Nephron (organoid): ENCODE results near the gene PALM3.

Experiments used
- H3K27ac Mint-ChIP-seq, 3 experiments: 2 replicates each; pipeline ENCODE4 v1.8.0; 2020; ENCODE audit warnings: mixed read lengths in 3 of 3, mild to moderate bottlenecking in 2 of 3, moderate library complexity in 1 of 3
- H3K27me3 Mint-ChIP-seq: 2 replicates; pipeline ENCODE4 v1.8.0; 2021; ENCODE audit warnings: low read depth, mild to moderate bottlenecking, moderate library complexity, mixed read lengths
- H3K36me3 Mint-ChIP-seq: 2 replicates; pipeline ENCODE4 v1.8.0; 2020; ENCODE audit warnings: low read depth, mixed read lengths
- H3K4me1 Mint-ChIP-seq: 2 replicates; pipeline ENCODE4 v1.8.0; 2020; ENCODE audit warnings: mixed read lengths
- H3K4me3 Mint-ChIP-seq, 3 experiments: 2 replicates each; pipeline ENCODE4 v1.8.0; 2020; ENCODE audit warnings: mild to moderate bottlenecking in 3 of 3, mixed read lengths in 3 of 3, moderate library complexity in 2 of 3
- H3K9me3 Mint-ChIP-seq: 2 replicates; pipeline ENCODE4 v1.8.0; 2020; ENCODE audit warnings: mixed read lengths
- CTCF ChIP-seq, 3 experiments: fragments of 200-600 bp; sonication (generic); IDR thresholded peaks; one replicate each; pipeline ENCODE4 v1.5.0; 2021; ENCODE audit warnings: antibody characterized with exemption in 3 of 3; ENCODE audit not compliant: unreplicated experiment in 3 of 3

The PALM3 gene

GRCh38 chr19:14073925-14074838, 12.3 kb upstream of the PALM3 start:
- Mint-ChIP-seq H3K27ac (peak overlapping the region; percentile 67 to 90 (median 83)), H3K36me3 (no peaks in the 10 kb centered on the region)

GRCh38 chr19:14073261-14073924, 11.5 kb upstream of the PALM3 start:
- Mint-ChIP-seq H3K4me1 (peaks cover 4% of the 10 kb centered on the region), H3K36me3 (no peaks in the 10 kb centered on the region), H3K9me3 (no peaks in the 10 kb centered on the region), H3K27ac (peak overlapping the region; percentile 67 to 81 (median 76)), H3K27me3 (peaks cover 8% of the 10 kb centered on the region), H3K4me3 (peak overlapping the region; percentile 96 to 97 (median 96))
- peak; percentile 25 to 35 (median 25) for TF ChIP-seq CTCF (IDR thresholded peaks at IDR 0.05; ENCODE audit: unreplicated experiment in 3 of 3)

More at GRCh38 chr19:14073925-14074838, 12.3 kb upstream of the PALM3 start:
- H3K4me3 Mint-ChIP-seq = peak overlapping the region; percentile 96 to 97 (median 96)
- no peaks in the 10 kb centered on the region for H3K9me3 Mint-ChIP-seq
- H3K27me3 Mint-ChIP-seq = peaks cover 8% of the 10 kb centered on the region
- H3K4me1 Mint-ChIP-seq = peaks cover 4% of the 10 kb centered on the region
- TF ChIP-seq CTCF (IDR thresholded peaks at IDR 0.05; ENCODE audit: unreplicated experiment in 3 of 3) = no peak

GRCh38 chr19:14072535-14073260, 10.8 kb upstream of the PALM3 start, which contains the start of gene MISP3:
MISP3 (plus strand) TSS chr19:14072786; CDS start chr19:14073310, 524 bp downstream.
- peak within 1 kb of the TSS in 1 of 3 experiments; percentile 73 for H3K27ac Mint-ChIP-seq
- no peaks in the 10 kb centered on the region for H3K9me3 Mint-ChIP-seq
- peak within 1 kb of the TSS; percentile 96 to 97 (median 96) for H3K4me3 Mint-ChIP-seq
- no peaks in the 10 kb centered on the region for H3K36me3 Mint-ChIP-seq
- H3K27me3 Mint-ChIP-seq = peaks cover 8% of the 10 kb centered on the region
- TF ChIP-seq CTCF (IDR thresholded peaks at IDR 0.05; ENCODE audit: unreplicated experiment in 3 of 3) = no peak
- H3K4me1 Mint-ChIP-seq = peaks cover 4% of the 10 kb centered on the region

- H3K27me3 Mint-ChIP-seq = peaks cover 10% of the 10 kb centered on the region
- no peak for TF ChIP-seq CTCF (IDR thresholded peaks at IDR 0.05; ENCODE audit: unreplicated experiment in 3 of 3)
- H3K4me3 Mint-ChIP-seq = peak overlapping the region; percentile 48 to 65 (median 60)
- no peaks in the 10 kb centered on the region for H3K9me3 Mint-ChIP-seq
- H3K36me3 Mint-ChIP-seq = no peaks in the 10 kb centered on the region
- H3K27ac Mint-ChIP-seq = peak overlapping the region in 1 of 3 experiments; percentile 46
- no peaks in the 10 kb centered on the region for H3K4me1 Mint-ChIP-seq
These were observed 8.6 kb upstream of the PALM3 start for GRCh38 chr19:14070268-14071050.

- no peaks in the 10 kb centered on the region for H3K4me1 Mint-ChIP-seq
- no peak for TF ChIP-seq CTCF (IDR thresholded peaks at IDR 0.05; ENCODE audit: unreplicated experiment in 3 of 3)
- no peaks in the 10 kb centered on the region for H3K36me3 Mint-ChIP-seq
- H3K9me3 Mint-ChIP-seq = no peaks in the 10 kb centered on the region
- H3K4me3 Mint-ChIP-seq = no peak overlapping the region
- no peak overlapping the region for H3K27ac Mint-ChIP-seq
- H3K27me3 Mint-ChIP-seq = peaks cover 9% of the 10 kb centered on the region
These were observed 4.3 kb upstream of the PALM3 start for GRCh38 chr19:14066134-14066533.
